Panc1 (cell line): ENCODE results near the gene ZFX.

Experiments
- POLR2AphosphoS5 ChIP-seq: IDR thresholded peaks from 2 replicates; pipeline ENCODE4 v1.6.1; 2012; ENCODE audit warnings: mild to moderate bottlenecking, low read depth, low read length, moderate library complexity
- SIN3A ChIP-seq: IDR thresholded peaks from 2 replicates; pipeline ENCODE4 v1.6.1; 2012; ENCODE audit warnings: low read depth, mild to moderate bottlenecking, low read length, moderate library complexity, borderline replicate concordance; ENCODE audit not compliant: insufficient read depth
- TF ChIP-seq, protein P1 (sequence below): fragments of 450-650 bp; IDR thresholded peaks from 2 replicates; pipeline ENCODE4 v1.5.1; 2017; ENCODE audit warnings: mild to moderate bottlenecking

DNA sequence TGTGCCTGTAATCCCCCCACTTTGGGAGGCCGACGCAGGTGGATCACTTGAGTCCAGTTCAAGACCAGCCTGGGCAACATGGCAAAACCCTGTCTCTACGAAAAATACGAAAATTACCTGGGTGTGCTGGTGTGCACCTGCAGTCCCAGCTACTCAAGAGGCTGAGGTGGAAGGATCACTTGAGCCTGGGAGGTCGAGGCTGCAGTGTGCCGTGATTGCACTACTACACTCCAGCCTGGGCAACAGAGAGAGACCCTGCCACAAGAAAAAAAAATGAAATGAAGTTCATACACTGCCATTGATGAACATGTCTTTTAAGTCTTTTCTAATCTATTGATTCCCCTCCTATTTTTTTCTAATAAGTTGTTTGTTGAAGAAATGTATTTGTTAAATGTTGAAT, 5.0 kb upstream of the ZFX start:
- TF ChIP-seq, protein P1, sequence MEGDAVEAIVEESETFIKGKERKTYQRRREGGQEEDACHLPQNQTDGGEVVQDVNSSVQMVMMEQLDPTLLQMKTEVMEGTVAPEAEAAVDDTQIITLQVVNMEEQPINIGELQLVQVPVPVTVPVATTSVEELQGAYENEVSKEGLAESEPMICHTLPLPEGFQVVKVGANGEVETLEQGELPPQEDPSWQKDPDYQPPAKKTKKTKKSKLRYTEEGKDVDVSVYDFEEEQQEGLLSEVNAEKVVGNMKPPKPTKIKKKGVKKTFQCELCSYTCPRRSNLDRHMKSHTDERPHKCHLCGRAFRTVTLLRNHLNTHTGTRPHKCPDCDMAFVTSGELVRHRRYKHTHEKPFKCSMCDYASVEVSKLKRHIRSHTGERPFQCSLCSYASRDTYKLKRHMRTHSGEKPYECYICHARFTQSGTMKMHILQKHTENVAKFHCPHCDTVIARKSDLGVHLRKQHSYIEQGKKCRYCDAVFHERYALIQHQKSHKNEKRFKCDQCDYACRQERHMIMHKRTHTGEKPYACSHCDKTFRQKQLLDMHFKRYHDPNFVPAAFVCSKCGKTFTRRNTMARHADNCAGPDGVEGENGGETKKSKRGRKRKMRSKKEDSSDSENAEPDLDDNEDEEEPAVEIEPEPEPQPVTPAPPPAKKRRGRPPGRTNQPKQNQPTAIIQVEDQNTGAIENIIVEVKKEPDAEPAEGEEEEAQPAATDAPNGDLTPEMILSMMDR: no peak
- TF ChIP-seq POLR2AphosphoS5: no peak
- no peak for TF ChIP-seq SIN3A
